ENCODE measurements around the gene TBX1.

DNA sequence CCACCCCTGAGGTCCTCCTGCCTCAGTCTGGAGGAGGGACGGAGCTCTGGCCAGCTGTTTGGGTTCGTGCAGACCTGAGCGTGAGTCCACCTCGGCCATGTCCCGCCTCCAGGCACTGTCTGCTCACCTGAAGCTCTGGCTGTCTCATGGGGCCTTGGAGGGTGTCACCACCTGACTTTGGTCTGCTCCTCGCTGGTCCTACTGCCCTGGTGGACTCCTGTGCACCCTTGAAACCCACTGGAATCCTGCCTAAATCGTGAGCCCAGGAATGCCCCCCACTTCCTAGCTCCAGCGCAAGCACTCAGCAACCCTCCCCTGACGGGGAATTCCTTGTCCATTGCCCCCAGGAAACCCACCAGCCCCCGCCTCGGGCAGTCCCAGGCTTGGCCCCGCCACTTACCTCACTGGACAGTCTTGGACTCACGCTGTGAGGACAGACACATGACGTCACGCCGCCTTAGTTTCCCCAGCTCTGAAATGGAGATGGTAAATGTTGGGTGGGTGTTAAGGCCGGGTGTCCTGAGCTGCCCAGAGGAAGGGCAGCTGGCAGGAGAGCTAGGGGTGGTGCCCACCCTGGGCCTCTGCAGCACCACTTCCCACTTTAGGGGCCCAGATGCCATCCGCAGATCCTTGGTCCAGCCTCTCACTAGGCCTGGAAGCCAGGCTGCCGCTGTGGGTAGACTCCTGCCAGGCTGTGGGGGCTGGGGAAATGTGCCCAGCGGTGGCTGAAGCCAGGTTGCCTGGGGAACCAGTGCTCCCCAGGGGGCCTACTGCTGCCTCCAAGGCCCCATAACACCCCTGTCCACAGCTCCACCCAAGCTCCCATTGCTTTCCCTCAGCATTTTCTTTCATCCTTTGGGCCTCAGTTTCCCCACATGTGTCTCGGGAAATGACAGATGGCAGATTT lies 18.2 kb upstream of the TBX1 start:
- TF ChIP-seq, protein P1, sequence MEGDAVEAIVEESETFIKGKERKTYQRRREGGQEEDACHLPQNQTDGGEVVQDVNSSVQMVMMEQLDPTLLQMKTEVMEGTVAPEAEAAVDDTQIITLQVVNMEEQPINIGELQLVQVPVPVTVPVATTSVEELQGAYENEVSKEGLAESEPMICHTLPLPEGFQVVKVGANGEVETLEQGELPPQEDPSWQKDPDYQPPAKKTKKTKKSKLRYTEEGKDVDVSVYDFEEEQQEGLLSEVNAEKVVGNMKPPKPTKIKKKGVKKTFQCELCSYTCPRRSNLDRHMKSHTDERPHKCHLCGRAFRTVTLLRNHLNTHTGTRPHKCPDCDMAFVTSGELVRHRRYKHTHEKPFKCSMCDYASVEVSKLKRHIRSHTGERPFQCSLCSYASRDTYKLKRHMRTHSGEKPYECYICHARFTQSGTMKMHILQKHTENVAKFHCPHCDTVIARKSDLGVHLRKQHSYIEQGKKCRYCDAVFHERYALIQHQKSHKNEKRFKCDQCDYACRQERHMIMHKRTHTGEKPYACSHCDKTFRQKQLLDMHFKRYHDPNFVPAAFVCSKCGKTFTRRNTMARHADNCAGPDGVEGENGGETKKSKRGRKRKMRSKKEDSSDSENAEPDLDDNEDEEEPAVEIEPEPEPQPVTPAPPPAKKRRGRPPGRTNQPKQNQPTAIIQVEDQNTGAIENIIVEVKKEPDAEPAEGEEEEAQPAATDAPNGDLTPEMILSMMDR (IDR thresholded peaks at IDR 0.05; ENCODE audit: low read depth, low read length), result no peak
- no peak for TF ChIP-seq POLR2A (IDR thresholded peaks at IDR 0.05; ENCODE audit: extremely low read depth, insufficient read length)

All from NB4 (cell line).